Prostate gland (tissue), 2 donors: Measurements from ENCODE around the gene ACSS1. TPM values are rescaled to one million over a fixed set of nuclear protein-coding genes. Genes with fewer than 3 reads are reported as not detected.

Source experiments
- DNase-seq: peaks from one replicate; pipeline ENCODE4 v3.0.0-alpha.2; 2019; ENCODE audit warnings: low spot score
- H3K27ac ChIP-seq, 2 donors: fragments of 200-600 bp; sonication (generic); 2 replicates each; pipeline ENCODE4 v1.5.1; 2017 to 2019
- H3K27me3 ChIP-seq: fragments of 200-600 bp; sonication (generic); replicated peaks from 2 replicates; pipeline ENCODE4 v1.5.1; 2019; ENCODE audit not compliant: insufficient read depth
- H3K36me3 ChIP-seq, 2 donors: fragments of 200-600 bp; sonication (generic); 1 replicate in 1 of 2; 2 replicates in 1 of 2; pipeline versions ENCODE4 v1.5.1 to v1.8.1; 2017 to 2019
- H3K4me1 ChIP-seq: fragments of 200-600 bp; sonication (generic); replicated peaks from 2 replicates; pipeline ENCODE4 v1.5.1; 2019
- H3K4me3 ChIP-seq, 2 donors: fragments of 200-600 bp; sonication (generic); 2 replicates each; pipeline ENCODE4 v1.5.1; 2017 to 2019
- H3K9me3 ChIP-seq: fragments of 200-600 bp; sonication (generic); 2 replicates; pipeline ENCODE4 v1.5.1; 2017
- POLR2A ChIP-seq: fragments of 450-650 bp; IDR thresholded peaks from one replicate; pipeline ENCODE4 v1.6.1; 2016; ENCODE audit warnings: antibody characterized with exemption, mild to moderate bottlenecking
- POLR2AphosphoS5 ChIP-seq: sonication (generic); formaldehyde crosslinking; IDR thresholded peaks from one replicate; pipeline ENCODE4 v1.6.1; 2017; ENCODE audit warnings: antibody characterized with exemption
- WGBS: methylation state at CpG from one replicate; pipeline ENCODE4 v1.1.5; 2018; 5-methylcytosine and 5-hydroxymethylcytosine counted together
- intact Hi-C: fragments of 100-400 bp; cut with DNase I; formaldehyde crosslinking; loops from one replicate; pipeline ENCODE4 v1.14.2; 2022
- total RNA-seq, 2 donors: library from RNA; depleted of rRNA; stranded (reverse); fragments of >200 nt; gene quantifications; one replicate each; pipeline ENCODE4 v1.1.0, GENCODE V29; 2016
- TF ChIP-seq, protein P1 (sequence below), 4 experiments: fragments of 200-600 bp in 2 of 4; fragments of 450-650 bp in 2 of 4; sonication (generic) in 2 of 4; IDR thresholded peaks; 1 replicate in 3 of 4; 2 replicates in 1 of 4; pipeline ENCODE4 v1.5.1; 2016 to 2019; ENCODE audit warnings: antibody characterized with exemption in 4 of 4, mild to moderate bottlenecking in 2 of 4, moderate library complexity in 2 of 4

The ACSS1 gene
- total RNA-seq, 2 donors from 2014 or later, result 111 to 170 TPM

DNA sequence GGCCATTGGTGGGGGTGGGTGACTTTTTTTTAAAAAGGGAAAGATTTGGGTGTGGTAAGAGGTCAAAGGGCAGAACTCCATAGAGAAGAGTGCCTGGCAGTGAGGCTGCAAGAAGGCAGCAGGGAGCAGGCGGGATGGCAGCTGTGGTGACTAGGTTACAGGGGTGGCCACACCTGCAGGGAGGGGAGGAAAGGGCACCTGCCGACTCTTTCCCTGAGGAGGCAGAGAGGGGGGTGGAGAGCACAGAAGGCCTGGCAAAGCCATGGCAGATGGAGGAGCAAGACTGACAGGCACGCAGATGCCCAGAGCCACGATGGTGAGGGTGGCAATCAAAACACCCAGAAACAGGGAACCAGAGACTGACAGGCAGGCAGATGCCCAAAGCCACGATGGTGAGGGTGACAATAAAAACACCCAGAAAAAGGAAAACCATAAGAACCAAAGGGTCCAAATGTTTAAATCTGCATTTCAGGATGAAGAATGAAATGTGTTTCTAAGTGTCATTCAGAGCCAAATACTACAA, 89.6 kb downstream of the ACSS1 start:
- peaks cover 4 to 6% of the 10 kb centered on the region in 2 donors for H3K36me3 ChIP-seq
- H3K9me3 ChIP-seq, result no peaks in the 10 kb centered on the region
- 84% methylated on average over 5 of the region's 5 CpGs for WGBS
- H3K27ac ChIP-seq, result no peak overlapping the region
- TF ChIP-seq POLR2A, result no peak
- TF ChIP-seq, protein P1, sequence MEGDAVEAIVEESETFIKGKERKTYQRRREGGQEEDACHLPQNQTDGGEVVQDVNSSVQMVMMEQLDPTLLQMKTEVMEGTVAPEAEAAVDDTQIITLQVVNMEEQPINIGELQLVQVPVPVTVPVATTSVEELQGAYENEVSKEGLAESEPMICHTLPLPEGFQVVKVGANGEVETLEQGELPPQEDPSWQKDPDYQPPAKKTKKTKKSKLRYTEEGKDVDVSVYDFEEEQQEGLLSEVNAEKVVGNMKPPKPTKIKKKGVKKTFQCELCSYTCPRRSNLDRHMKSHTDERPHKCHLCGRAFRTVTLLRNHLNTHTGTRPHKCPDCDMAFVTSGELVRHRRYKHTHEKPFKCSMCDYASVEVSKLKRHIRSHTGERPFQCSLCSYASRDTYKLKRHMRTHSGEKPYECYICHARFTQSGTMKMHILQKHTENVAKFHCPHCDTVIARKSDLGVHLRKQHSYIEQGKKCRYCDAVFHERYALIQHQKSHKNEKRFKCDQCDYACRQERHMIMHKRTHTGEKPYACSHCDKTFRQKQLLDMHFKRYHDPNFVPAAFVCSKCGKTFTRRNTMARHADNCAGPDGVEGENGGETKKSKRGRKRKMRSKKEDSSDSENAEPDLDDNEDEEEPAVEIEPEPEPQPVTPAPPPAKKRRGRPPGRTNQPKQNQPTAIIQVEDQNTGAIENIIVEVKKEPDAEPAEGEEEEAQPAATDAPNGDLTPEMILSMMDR (IDR thresholded peaks at IDR 0.05), result no peak
- TF ChIP-seq POLR2AphosphoS5, result no peak
- H3K4me1 ChIP-seq, result no peaks in the 10 kb centered on the region
- H3K4me3 ChIP-seq, result no peak overlapping the region
- intact Hi-C loops, result no loop called here
- no peak for DNase-seq
- no peaks in the 10 kb centered on the region for H3K27me3 ChIP-seq

DNA sequence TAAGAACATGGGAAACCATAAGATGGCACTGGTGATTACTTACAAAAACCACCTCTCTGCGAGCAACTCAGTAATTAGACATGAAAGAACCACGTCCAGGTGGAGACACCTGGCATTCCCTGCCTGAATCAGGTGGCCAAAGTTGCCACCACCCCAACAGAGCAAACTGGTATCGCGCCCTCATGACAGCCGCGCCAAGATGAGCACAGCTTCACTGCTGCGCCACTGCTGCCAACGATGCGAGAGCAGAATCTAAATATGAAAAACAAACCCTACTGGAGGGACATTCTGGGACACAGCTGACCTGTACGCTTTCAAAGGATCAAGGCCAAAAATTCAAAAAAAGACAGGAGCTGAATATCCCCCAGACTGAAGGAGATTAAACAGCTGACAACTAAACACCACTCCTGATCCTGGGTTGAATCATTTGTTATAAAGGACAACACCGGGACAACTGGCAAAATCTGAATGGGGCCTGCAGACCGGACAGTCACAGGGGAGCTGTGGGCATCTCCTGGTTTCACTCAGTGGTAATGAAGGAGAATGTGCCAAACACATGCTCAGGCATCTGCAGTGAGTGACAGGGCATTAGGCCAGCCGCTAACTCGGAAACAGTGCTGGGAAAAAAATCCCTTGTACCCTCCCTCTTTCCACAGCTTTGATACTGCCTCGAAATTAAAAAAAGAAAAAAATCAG, 91.5 kb downstream of the ACSS1 start:
- intact Hi-C loops, result no loop called here
- H3K4me3 ChIP-seq, result no peak overlapping the region
- 90% methylated on average over 15 of the region's 15 CpGs for WGBS
- TF ChIP-seq, protein P1 (IDR thresholded peaks at IDR 0.05), result no peak
- TF ChIP-seq POLR2AphosphoS5 (no peak), POLR2A (no peak)
- no peak overlapping the region for H3K27ac ChIP-seq
- DNase-seq, result no peak
- H3K9me3 ChIP-seq, result no peaks in the 10 kb centered on the region
- peaks cover 3 to 4% of the 10 kb centered on the region in 2 donors for H3K36me3 ChIP-seq
- no peaks in the 10 kb centered on the region for H3K27me3 ChIP-seq
- H3K4me1 ChIP-seq, result no peaks in the 10 kb centered on the region

DNA sequence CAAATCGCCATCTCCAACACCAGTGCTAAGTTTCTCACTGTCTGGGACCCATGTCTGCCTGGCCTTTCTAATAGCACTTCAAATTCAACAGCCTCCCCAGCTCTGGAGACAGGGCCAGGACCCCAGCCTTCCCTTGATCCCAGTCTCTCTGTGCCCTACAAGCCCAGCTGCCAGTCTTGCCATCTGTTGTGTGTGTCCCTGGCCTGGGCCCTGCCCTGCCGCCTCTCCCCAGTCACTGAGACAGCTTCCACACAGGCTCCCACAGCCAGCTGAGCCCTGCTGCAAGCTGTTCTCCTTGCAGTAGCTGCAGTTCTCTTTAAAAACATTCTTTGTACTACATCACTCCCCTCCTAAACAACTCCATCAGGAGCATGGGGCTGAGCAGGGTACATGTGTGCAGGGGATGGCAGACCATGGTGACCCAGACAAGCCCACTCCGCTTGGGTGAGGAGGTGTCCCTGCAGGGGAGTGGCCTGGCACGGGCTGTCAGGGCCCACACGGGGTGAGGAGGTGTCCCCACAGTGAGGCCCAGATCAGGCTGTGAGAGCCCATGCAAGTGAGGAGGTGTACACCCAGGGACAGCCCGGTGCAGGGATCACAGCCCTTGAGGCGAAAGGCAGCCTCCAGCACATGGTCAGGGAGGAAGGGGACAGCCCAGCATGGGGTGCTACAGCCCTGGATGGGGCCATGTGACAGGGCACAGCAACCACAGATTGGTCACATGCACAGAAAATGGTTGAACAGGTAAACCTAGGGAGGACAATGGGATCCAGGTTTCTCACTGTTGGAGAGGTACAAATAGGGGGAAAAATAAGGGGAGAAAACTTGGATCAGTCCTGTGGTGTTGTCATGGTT, 92.6 kb downstream of the ACSS1 start:
- H3K27ac ChIP-seq, result no peak overlapping the region
- no peaks in the 10 kb centered on the region for H3K9me3 ChIP-seq
- WGBS, result 84% methylated on average over 7 of the region's 7 CpGs
- no peaks in the 10 kb centered on the region for H3K27me3 ChIP-seq
- H3K4me3 ChIP-seq, result no peak overlapping the region
- no peak for DNase-seq
- intact Hi-C loops, result no loop called here
- no peaks in the 10 kb centered on the region for H3K4me1 ChIP-seq
- TF ChIP-seq POLR2A (no peak), POLR2AphosphoS5 (no peak)
- TF ChIP-seq, protein P1 (IDR thresholded peaks at IDR 0.05), result no peak
- H3K36me3 ChIP-seq, result peaks cover 3 to 4% of the 10 kb centered on the region in 2 donors

DNA sequence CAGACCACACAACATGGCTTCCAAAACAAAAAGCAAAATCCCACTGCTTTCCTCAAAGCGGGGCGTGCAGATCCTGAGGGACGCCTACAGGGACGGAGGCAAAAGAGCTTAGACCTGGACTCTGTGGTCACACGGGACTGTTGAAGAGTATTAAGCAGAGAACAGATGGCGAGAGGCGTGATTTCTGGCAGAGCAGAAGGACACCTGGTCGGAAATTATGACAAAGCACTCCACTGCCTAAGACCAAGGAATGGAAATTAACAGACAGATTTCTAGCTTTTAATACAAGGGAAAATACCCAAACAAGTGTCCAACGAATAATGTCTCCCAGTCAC, 93.5 kb downstream of the ACSS1 start:
- H3K4me3 ChIP-seq, result no peak overlapping the region
- intact Hi-C loops, result no loop called here
- peaks cover 3 to 4% of the 10 kb centered on the region in 2 donors for H3K36me3 ChIP-seq
- no peak overlapping the region for H3K27ac ChIP-seq
- WGBS, result 90% methylated on average over 9 of the region's 9 CpGs
- H3K9me3 ChIP-seq, result no peaks in the 10 kb centered on the region
- H3K27me3 ChIP-seq, result no peaks in the 10 kb centered on the region
- TF ChIP-seq, protein P1 (IDR thresholded peaks at IDR 0.05), result no peak
- TF ChIP-seq POLR2A (no peak), POLR2AphosphoS5 (no peak)
- DNase-seq, result no peak
- no peaks in the 10 kb centered on the region for H3K4me1 ChIP-seq
